Measurements from ENCODE around the gene PTPN18.

Gene PTPN18

GRCh38 chr2:130339885-130340745 lies 15.7 kb upstream of the PTPN18 start:
- no peak for DNase-seq (ENCODE audit: low read depth)

- no peak for DNase-seq (ENCODE audit: low read depth)
Observed at GRCh38 chr2:130341562-130342019, 14.3 kb upstream of the PTPN18 start.

DNA sequence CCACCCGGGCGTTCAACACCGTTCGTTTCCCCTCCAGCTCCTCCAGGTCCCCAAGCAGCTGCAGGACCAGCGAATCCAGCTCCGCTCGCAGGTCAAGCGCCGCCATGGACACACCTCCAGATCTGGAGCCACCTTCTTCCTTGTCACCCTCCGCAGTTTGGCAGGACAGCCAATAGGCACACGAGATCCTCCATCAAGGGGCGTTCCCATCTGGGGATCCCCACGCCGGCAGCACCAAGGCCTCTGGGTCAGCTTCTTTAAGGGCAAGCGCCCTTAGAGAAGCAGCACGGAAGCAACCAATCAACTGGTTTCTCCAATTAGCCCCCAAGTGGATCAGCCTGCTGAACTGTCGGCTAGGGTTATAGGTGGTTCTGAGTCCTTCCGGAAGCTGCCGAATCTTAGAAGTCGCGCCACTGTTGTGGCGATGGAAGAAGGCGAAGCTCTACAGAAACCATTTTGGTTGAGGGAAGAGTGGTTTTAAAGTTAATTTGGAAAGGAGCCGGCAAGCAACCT lies 13.8 kb upstream of the PTPN18 start:
- DNase-seq (ENCODE audit: low read depth), result peak; percentile 96

GRCh38 chr2:130342533-130343275 lies 13.2 kb upstream of the PTPN18 start, which contains the start of gene IMP4:
Gene IMP4 (plus strand): TSS chr2:130342897. CDS start chr2:130342933, 36 bp downstream.
- DNase-seq (ENCODE audit: low read depth), result peak; percentile 100

DNA sequence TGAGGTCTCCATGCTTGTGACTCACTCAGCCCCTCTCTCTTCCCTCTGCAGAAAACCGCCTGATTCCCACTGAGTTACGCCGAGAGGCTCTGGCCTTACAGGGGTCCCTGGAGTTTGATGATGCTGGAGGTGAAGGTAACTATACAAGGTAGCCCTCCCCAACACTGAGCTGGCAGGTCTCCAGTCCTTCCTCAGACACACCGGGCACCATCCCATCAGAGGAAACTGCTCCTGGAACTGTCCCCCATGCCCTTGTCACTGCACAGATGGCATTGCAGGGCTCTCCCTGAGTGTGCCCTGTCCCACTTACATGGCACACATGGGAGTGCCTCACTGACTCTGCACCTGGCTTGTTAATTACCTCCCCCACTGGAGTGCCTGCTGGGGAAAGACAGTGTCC lies 11.3 kb upstream of the PTPN18 start:
- no peak for DNase-seq (ENCODE audit: low read depth)

DNA sequence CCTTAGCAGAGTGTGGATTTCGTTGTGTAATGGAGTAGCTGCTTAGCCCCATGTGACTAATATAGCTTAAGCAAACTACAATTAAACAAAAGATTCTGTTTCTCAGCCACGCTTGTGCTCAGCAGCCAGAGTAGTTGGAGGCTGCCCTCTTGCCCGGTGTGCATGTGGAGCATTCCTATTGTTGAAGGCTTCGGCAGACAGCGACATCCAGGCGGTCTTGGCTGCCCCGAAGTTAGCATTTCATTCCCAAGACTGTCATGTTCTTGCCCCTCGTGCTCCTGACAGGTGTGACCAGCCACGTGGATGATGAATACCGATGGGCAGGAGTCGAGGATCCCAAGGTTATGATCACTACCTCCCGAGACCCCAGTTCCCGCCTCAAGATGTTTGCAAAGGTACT lies 10.8 kb upstream of the PTPN18 start:
- no peak for DNase-seq (ENCODE audit: low read depth)

DNA sequence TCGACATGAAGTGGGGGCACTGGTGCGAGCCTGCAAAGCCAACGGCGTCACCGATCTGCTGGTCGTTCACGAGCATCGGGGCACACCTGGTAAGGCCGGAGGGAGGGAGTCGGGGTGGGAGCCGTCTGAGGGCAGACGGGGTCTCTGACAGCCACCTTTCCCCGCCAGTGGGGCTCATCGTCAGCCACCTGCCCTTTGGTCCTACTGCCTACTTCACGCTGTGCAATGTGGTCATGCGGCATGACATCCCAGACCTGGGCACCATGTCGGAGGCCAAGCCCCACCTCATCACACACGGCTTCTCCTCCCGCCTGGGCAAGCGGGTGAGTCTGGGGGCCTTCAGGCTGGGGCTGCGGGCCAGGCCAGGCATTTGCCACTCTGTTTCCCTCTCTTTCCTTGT lies 10.2 kb upstream of the PTPN18 start:
- DNase-seq (ENCODE audit: low read depth), result no peak

DNA sequence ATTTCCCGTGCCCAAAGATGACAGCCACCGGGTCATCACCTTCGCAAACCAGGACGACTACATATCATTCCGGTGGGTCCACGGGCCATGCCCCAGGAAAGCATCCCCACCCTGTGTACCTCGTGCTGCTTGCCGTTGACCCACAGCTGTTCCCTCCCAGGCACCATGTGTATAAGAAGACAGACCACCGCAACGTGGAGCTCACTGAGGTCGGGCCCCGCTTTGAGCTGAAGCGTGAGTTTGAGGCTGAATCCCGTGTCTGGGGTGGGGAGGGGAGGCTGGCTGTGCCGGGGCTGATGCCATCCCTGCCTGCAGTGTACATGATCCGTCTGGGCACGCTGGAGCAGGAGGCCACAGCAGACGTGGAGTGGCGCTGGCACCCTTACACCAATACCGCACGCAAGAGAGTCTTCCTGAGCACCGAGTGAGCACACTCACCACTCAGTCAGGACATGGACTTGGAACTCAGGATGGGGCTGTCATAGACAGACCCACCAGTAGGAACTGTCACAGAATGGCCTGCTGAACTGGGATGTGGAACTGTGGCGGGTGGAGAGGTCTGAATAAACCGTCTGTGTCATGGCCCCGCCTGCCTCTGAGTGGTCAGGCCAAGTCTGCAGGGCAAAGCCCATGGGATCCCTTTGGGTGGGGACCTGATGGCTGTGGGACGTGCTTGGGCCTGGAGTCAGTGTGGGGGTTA lies 9.7 kb upstream of the PTPN18 start:
- no peak for DNase-seq (ENCODE audit: low read depth)

GRCh38 chr2:130346741-130347066 lies 9.2 kb upstream of the PTPN18 start:
- DNase-seq (ENCODE audit: low read depth), result no peak

- DNase-seq (ENCODE audit: low read depth), result no peak
Observed at GRCh38 chr2:130347220-130347925, 8.5 kb upstream of the PTPN18 start.

DNA sequence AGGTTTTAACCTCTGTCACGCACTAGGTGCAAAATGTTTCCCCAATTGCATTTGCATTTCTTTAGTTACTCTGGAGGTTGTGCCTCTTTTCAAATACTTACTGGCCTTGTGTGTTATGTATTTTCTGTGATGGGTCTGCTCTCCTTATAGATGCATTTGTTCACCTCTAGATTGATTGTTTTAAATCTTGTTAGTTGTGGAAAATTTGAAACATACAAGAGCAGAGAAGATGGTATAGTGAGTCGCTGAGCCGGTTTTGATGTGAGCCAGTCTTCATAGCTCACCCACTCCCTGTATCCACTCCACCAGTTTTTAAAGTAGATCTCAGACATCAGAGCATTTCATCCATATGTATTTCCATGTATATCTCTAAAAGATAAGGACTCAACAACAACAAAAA lies 6.7 kb upstream of the PTPN18 start:
- DNase-seq (ENCODE audit: low read depth), result no peak

DNA sequence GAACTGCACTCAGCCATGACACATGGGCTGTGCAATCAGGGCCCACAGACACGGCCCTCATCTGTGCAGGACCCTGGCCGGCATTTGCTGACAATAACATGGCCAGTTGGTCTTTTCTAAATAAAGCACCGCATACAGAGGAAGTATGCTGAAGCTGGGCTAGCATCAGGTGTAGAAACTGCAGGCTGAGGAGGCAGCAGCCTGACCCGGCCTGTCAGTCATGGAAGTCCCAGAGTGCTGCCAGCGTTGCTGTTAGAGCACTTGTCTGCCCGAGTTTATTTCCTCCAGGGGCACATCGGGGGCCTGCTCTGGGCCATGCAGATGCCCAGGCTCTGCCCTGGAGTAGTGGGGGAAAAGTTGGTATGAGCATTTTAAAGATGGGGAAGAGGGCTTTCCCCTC lies 4.1 kb upstream of the PTPN18 start:
- no peak for DNase-seq (ENCODE audit: low read depth)

DNA sequence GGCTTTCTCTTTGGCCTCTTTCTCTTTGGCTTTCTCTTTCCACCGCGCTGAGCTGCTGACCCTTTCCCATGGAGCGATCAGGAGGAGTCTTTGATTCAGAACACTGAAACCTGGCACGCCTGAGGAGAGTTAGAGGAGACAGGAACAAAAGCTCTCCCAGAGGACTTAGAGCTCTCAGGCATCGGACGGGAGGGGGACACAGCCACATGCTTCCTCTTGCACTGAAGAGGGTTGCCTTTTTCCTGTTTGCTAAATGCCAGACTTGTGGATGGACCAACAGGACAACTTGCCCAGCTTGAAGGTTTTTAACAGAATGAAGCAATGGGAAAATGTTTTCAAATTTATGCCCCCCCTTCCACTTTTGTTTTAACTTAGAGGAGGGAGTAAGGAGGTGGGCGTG lies 3.6 kb upstream of the PTPN18 start:
- DNase-seq (ENCODE audit: low read depth), result no peak

DNA sequence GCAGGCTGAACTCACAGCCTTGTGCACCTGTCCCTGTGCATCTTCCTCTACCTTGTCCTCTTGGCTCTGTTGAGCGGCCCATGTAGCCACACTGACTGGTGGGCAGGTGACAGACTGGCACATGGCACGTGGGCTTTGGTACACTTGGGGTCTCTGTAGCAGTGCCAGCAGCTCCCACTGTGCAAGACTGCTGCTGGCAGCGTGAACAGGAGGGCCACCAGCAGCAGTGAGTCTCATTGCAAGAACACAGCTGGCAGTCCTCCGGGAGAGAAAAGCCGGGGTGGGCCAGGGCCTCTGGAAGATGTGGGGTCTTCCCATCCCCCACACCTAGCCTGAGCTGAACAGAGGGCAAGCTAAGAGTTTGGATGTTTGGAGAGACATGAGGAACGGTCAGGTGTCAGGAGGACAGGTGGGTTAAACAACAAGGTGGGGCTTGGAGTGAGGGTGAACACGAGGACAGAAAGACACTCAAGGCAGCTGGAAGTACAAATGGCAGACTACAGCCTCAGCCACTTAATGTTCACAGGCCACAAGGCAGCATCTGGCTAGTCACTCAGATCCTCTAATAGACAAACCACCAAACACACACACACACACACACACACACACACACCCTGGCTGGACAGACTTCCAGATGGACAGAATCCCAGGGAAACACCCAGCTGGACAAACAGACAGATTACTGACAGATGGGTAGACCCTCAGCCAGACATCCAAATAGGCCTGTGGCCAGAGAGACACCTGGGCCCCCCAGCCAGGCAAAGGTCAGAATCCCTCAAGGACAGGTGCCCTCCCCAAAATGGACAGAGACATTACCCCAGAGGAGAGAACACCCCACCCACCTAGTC lies 2.3 kb upstream of the PTPN18 start:
- DNase-seq (ENCODE audit: low read depth), result no peak

GRCh38 chr2:130354139-130354428 lies 1.8 kb upstream of the PTPN18 start:
- no peak for DNase-seq (ENCODE audit: low read depth)

GRCh38 chr2:130355172-130355577 lies 681 bp upstream of the PTPN18 start:
- no peak for DNase-seq (ENCODE audit: low read depth)

DNA sequence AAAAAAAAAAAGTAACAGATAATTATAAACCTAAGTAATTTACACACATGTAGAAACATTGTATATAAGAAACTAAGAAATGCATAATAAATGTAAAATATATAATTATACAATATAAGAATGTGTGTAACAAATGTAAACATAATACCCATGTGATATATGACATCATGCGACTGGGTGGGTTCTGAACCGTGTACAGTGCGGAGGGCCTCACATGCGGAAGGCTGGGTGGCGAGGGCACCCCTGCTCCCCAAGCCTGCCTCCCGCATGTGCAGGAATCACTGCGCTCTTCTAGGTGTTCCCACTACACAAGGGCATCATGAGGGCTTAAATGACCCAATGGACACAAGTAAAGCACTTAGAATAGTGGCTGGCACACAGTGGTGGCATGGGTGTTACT lies 2.0 kb downstream of the PTPN18 start:
- DNase-seq (ENCODE audit: low read depth), result no peak

DNA sequence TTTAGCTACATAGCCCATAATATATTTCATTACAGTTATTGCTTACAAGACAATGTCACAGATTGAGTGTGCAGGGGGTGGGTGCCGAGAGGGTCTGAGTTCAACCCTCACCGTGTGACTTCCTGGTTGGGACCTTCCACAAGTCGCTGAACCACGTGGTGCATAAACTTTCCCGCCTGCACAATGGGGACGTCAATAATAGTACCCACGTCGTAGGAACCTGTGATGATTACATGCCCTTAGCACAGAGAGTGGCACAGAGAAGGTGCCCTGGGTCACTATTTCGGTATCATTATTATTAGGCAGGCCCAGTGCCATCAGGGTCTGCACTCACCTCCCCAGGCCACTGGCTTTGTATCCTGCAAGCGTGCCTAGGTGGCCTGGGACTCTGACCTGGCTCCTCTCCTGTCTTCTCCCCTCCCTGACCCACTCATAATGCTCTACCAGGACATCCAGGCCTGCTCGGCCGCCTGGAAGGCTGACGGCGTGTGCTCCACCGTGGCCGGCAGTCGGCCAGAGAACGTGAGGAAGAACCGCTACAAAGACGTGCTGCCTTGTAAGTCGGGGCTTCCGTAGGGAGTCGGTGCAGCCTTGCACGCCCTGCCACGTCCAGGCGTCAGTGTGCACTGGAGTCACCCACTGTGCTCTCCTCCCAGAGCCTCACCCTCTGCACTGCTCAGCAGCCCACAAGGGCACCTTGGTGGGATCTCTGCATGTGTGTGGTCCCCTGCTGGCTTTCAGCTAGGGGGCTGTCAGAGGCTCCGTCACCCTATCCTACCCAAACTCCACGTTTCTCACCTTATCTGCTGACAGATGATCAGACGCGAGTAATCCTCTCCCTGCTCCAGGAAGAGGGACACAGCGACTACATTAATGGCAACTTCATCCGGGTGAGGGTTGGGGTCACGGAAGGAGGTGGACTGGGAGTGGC lies 2.8 kb downstream of the PTPN18 start:
- DNase-seq (ENCODE audit: low read depth), result no peak

DNA sequence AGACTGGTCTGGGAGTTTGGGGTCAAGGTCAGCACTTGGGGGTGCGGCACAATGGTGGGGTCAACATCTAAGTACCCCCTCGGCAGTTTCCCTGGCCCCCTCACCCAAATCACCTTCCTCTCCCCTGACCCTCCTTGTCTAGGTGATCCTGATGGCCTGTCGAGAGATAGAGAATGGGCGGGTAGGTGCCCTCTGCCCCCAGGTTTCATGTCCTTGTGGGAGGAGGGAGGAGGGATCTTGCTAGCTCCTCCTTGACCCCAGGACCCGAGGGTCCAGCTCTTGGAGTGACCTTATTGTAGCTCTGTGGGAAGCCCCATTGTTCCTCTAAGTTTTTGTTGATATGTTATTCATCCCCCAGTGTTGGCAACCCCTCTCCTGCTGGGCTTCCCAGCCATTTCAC lies 3.6 kb downstream of the PTPN18 start:
- DNase-seq (ENCODE audit: low read depth), result no peak

- DNase-seq (ENCODE audit: low read depth), result no peak
Observed at GRCh38 chr2:130363479-130363878, 7.6 kb downstream of the PTPN18 start.

All from ELR (cell line).